HG03432 (cell line): ENCODE data around the gene PRKAR1B.
"Not testable (repeated sequence)": the region's sequence is repeated elsewhere in the genome, so short reads cannot be mapped to it uniquely, and the experiment has no call there.

Experiments
- ATAC-seq: cut with Tn5 transposase; IDR thresholded peaks from one replicate; pipeline ENCODE4 v1.9.1; 2021; ENCODE audit warnings: mild to moderate bottlenecking, moderate library complexity; ENCODE audit not compliant: unreplicated experiment

PRKAR1B gene

GRCh38 chr7:672891-673290 is 54.2 kb downstream of the PRKAR1B start:
- no peak for ATAC-seq

- no peak for ATAC-seq
These were observed 55.6 kb downstream of the PRKAR1B start for GRCh38 chr7:671415-672042.

GRCh38 chr7:670501-671390 is 56.3 kb downstream of the PRKAR1B start:
- ATAC-seq: no peak

GRCh38 chr7:668958-669357 is 58.1 kb downstream of the PRKAR1B start:
- no peak for ATAC-seq

- no peak for ATAC-seq
These were observed 58.7 kb downstream of the PRKAR1B start for GRCh38 chr7:668139-668931.

GRCh38 chr7:666454-667292 is 60.4 kb downstream of the PRKAR1B start:
- no peak for ATAC-seq

- ATAC-seq: no peak
These were observed 61.2 kb downstream of the PRKAR1B start for GRCh38 chr7:665736-666453.

GRCh38 chr7:664997-665735 is 61.9 kb downstream of the PRKAR1B start:
- ATAC-seq: no peak

GRCh38 chr7:664402-664775 is 62.7 kb downstream of the PRKAR1B start:
- ATAC-seq: no peak

GRCh38 chr7:662576-662975 is 64.5 kb downstream of the PRKAR1B start:
- ATAC-seq: no peak

GRCh38 chr7:659996-660395 is 67.1 kb downstream of the PRKAR1B start:
- no peak for ATAC-seq

- ATAC-seq: no peak
These were observed 67.7 kb downstream of the PRKAR1B start for GRCh38 chr7:659306-659847.

- ATAC-seq: no peak
These were observed 69.4 kb downstream of the PRKAR1B start for GRCh38 chr7:657565-658119.

- not testable (repeated sequence) for ATAC-seq
These were observed 70.1 kb downstream of the PRKAR1B start for GRCh38 chr7:657010-657409.

- no peak for ATAC-seq
These were observed 71.3 kb downstream of the PRKAR1B start for GRCh38 chr7:655758-656157.

- ATAC-seq: no peak
These were observed 73.0 kb downstream of the PRKAR1B start for GRCh38 chr7:653829-654764.

- ATAC-seq: no peak
These were observed 74.2 kb downstream of the PRKAR1B start for GRCh38 chr7:652881-653280.

- ATAC-seq: not testable (repeated sequence)
These were observed 74.9 kb downstream of the PRKAR1B start for GRCh38 chr7:652167-652566.
